Effector CD4-positive, alpha-beta T cell (primary cell): ENCODE data around the gene COL8A1.

Experiments
- DNase-seq: peaks from one replicate; pipeline ENCODE4 v3.0.0-alpha.2; 2020

The COL8A1 gene

DNA sequence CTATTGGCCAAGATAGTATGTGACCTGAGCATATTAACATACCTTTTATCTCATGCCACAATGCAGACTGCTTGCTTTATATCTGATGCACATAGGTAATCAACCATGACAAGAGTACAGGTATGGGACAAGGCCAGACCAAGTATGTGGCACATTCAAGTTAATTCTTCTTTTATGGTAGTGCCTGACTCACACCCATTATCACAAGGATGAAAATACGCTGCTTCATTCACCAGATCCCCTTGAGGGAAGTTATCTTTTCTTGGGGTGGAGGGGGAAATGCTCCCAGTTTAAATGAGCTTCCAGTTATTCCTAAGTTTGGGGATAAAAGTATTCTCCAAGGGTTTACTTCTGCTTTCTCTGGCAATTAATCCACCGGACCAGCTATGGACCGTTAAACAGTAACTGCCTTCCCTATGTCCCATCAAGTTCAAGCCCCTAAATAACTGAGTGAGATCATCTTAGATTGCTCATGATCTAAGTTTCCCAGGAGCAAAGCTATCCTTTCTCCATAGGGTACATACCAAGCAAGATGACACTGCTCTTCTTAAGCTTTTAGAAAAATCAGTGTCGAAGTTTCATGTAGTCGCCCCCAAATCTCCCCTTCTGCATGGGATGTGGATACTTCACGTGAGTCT is 1.9 kb downstream of the COL8A1 start:
- DNase-seq, result no peak

DNA sequence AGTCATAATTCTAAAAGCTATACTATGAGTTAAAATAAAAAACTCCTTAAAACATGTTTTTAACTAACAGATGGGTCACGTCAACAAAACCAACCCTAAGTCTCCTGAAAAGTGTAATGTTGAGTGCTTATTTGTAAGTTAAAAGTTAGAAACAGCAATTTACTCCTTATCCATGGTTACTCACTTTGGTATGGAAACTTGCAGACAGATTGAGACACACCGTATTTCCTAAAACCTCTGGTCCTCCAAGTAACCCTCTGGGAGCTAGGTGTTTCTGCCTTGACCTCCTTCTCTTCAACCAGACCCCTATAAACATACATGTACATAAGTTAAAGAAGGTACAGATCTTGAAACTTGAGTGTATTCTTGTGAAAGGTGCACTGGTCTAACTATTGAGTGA is 3.1 kb downstream of the COL8A1 start:
- DNase-seq, result no peak

DNA sequence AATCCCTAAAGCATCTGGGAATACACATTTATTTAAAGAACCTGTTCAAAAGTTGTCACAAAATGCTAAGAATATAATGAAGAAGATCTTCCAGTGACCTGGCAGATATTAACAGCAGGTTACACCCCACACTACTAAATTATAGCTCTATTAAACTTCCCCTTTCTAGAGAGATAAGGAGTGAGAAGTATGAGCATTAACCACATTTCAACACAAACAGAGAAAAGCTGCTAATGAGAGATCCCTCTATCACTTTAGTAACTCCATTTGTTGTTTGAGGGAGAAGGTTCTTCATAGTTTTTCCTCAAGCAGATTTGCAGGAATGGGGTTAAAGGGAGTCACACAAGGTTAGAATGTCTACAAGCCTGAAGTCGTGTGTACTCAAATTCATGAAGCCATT is 3.6 kb downstream of the COL8A1 start:
- DNase-seq, result no peak

DNA sequence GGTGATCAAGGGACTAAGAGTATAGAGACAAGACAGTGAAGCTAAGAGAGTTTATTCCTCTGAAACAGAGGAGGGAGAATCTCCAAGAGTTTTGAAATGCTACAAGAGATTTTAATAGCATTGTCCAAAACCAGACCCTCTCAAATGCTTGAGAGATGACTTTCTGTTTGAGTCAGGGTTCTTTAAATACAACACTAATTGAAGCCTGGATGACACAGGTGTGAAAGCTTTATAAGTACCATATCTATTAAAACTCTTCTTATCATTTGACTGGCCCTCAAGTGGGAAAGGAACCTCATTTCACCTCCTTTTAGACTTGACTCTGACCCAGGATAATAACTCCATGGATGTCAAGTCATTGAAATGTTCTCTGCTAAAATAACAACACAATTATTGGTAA is 5.6 kb downstream of the COL8A1 start:
- no peak for DNase-seq

DNA sequence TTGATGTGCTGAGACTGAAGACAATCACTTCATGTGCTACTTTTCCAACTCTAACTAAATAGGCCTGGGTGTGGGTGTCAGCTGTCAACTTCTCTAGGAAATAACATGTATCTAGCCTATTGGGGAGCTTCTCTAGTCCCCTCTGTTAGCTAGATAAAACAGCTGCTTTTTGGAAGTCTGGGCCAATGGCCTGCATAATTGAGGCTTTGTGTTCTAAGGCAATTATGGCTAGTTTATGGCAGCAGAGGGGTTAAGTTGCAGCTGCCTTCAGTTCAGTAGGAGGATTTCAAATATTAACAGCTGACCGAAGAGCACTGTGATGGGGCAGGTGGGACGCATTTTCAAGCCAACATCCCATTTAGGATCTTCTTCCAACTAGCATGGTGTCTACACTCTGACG is 6.4 kb downstream of the COL8A1 start:
- DNase-seq, result no peak

DNA sequence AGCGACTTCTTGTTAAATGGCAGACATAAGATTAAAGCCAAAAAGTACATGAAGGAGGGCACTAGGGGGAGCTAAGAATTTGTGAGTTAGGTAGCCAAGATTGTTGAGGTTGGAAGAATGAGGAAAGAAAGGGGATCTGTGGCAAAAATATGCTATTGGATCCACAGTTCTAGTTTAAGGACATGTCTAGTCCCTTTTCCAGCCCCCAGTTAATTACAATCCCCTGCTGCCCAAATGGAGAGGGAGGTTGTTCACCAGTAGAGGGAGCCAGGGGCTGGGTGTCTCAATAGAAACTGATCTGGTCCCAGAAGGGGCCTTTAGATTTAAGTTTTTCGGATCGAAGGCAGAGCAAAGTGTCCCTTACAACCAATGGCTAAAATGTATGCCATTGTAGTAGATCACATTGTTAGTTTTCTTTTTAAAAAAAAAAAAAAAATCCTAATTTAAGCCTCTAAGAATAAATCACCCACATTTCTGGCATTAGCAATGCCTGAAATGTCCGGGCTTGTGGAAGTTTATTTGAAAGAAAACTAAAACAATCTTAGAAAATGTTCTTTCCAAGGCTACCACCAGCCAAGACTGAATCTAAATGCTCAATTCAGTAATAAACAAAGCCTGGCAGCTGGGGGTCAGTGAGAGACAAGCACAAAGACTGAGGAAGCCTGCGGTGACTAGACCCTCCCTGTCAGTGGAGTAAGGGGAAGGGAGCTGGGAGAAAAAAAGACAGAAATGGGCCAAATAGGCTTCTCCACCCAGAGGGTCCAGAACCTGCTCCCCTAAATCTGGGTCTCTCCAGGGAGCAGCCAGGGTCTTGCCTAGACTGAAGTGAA is 7.1 kb downstream of the COL8A1 start:
- no peak for DNase-seq

DNA sequence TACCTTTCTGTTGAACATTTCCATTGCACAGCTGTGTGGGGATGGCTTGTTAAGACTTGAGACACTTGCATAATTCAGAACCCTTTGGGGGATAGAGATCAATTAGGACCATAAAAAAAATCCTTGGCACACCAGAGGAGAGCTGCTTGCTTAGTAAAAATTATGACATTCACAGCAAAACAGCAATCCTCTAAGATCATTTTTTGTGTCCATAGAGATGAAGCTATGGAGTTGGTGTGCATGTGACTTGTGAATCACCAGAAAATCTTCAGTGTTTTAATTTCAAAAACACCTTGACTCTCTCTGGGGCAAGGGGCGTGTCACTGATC is 7.7 kb downstream of the COL8A1 start:
- no peak for DNase-seq

DNA sequence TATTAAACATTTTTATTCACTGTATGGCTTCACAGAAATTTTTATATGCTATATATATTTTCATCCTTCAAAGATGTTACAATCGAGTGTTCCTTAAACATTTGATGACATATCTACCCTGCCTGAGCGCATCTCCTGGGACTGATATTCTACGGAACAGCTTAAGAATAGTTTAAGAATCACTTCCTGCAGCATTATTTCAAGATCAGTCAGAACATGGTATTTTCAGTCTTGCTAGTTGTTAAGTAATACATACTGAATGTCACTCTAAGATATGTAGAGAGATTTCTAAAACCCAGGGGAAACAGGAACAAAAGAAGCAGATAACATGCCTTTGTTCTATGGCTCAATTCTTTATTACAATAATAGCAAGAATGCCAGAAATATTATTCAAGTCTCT is 8.7 kb downstream of the COL8A1 start:
- no peak for DNase-seq

DNA sequence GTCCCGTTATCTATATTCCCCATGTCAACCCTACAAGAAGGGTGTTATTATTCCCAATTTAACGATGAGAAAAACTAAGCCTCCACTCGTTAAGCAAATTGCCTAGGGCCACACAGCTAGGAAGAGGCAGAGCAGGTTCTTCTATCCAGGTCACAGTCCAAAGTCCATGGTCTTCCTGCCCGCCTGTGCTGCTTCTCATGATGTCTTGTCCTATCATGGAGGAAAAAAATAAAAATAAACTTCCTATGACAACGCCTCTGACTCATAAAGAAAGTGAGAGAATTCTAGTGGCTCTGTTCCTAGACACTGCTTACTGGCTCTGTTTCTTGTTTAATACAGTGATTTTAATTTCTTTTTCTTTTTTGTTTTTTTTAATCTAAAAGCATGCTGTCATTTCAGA is 9.7 kb downstream of the COL8A1 start:
- DNase-seq, result no peak

DNA sequence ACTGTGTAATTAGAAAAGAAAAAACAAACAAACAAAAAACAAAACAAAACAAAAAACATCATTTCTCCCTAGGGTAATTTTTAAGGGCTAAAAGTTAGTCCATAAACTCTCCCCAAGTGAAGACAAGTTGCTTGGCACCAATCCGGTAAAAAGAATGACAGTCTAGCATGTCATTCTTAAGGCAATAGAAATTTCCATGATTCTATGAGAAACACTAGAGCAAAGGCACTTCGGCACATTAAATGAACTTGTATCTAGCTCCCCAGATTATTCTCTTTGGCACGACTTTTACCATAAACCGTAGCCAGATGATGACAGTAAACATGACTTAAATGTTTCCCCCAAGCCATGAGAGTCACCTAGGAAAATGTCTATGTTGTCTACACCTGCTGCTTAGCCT is 10.1 kb downstream of the COL8A1 start:
- DNase-seq, result no peak

DNA sequence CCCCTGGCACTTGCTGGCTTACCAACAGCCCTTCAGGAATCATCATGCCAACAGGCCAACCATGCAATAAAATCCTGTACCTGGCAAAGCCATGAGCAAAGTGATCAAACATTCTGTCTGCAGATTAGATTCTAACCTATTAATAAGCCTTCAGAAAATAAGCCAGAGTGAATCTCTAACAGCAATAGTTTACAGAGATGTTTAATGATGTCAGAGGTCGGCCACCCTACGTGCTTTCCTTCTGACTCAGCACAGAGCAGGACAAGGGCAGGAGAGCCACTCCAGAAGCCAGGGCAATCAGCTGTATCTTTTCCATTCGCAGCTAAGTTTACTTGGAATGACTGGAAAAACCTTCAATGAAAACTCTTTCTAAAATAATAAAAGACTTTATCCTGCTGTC is 13.1 kb downstream of the COL8A1 start:
- DNase-seq, result no peak

DNA sequence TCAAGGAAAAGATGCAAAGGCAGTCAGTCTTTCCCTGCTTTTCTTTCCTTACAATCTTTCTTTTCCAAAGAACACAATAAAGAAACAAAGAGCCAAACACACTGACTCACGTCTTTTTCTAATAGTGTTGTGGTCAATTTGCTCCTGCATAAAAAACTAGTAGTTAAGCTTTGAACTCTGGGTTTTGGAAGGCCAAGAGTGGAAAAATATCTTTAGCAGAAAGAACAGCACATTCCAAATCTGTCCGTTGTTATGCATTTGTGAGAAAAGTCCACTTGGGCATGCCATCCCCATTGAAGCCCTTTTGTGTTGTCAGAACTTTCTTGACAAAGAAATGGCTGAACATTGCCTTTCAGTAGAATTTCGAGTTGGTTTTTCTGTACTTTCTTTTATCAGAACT is 18.2 kb downstream of the COL8A1 start:
- no peak for DNase-seq

DNA sequence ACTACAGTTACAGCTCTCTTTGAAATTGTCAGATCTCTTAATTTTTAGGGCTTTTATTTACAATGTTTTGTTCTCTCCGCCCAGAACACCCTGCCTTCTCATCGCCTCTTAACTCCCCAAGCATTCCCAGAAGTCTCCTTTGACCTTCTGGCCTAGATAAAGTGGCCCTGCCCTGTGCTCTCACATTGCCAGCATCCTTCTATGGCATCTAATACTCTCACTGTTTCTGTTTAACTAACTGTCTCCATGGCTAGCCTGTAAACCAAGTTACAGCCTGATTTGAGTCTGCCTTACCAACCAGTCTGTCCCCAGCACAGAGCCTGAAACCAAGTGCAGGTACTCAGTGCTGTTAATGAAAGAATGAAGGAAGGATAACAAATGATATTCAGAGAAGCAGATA is 19.9 kb downstream of the COL8A1 start:
- no peak for DNase-seq

DNA sequence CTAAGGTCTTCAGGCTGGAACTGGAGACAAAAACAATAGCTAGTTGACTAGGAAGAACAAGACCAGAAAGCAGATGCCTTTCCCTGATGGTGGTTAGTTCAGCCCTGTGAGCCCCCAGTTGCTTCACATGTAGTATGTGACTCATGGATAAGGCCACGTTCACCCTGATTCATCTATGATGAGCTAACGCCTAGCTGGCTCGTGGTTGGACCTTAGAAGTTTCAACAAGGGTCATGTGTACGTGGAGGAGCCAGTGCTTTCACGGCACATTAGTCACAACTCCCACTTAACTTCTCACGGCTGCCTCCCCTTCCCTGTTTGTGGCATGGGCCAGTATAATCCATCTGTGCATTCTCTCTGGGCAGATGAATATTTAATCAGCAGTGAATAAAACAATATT is 20.6 kb downstream of the COL8A1 start:
- DNase-seq, result no peak

DNA sequence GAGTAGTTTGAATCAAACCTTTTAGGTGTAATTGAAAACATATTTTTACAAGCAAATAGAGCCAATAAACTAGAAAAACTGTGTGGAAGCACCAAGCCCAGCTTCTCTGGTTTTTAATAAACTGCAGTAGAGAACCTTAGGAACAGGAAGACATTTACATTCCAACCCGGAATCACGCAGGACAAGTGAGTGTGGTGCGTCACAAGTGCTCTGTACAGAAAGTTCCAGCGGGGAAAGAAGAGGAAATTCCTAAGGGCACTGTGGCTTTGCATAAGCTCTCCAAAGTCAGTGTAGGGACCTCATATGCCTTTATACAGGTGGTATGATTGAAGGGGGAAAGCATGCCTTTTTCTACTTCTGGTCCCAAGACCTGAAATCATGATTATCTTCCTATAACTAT is 21.6 kb downstream of the COL8A1 start:
- no peak for DNase-seq

DNA sequence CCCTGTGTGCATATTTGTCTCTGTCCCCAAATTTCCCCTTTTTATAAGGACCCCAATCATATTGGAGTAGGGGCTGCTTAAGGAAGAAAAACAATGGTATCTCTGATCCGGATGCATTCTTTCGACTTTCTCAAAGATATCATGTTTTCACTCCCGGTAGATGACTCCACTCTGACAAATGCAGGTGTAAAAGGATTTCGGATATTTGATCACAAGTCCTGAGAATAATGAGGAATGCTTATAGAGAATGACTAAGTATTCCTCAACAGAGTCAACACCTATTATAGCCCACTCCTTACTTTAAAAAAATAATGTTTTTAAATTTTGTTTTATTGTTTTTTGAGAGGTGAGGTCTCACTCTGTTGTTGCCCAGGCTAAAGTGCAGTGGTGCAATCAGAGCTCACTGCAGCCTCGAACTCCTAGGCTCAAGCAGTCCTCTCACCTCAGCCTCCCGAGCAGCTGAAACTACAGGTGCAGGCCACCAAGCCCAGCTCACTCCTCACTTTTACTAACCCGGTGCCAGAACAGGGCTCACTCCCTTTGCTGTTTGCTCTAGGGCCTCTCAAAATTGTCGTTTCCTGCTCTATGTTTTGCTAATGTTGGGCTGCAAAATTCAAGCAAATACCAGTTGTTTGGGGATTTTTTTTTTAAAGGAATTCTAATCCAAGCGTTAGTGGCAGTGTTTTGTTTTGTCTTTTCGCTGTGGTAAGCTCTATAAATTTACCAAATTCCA is 24.6 kb downstream of the COL8A1 start:
- no peak for DNase-seq

DNA sequence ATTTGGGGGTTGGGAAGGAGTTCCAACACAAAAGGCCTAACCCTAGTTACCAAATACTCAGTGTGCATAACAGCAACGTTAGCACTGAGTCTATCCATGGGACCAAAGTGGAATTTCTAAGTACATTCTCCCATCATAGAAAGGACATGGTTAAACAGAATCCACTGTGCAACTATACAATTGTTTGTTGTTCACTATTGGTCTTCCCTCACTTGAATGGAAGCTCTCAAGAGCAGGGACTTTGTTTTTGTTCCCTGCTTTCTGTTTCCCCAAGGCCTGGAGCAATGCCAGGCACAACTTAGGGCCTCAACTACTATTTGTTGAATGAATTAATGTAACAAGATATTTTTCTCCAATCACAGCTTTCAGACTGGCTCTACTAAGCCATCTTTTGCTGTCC is 25.6 kb downstream of the COL8A1 start:
- DNase-seq, result no peak

DNA sequence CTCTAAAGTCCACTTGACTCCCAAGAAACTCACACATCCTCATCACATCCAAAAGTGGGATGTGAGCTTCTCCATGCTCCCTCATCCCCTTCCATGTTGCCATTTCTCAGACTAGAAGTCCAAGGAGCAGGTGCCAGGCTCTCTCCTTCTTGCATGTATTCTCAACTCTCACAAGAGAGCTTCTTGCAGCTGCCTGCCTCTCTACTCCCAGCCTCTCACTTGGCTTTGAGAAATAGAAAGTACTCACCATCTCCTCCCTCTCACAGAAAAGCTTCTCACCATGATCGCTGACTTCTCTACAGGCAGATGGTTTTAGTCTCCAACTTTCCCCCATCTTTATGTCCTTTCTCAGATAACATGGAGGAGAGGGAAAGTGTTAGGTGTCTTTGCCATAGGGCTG is 26.6 kb downstream of the COL8A1 start:
- no peak for DNase-seq

DNA sequence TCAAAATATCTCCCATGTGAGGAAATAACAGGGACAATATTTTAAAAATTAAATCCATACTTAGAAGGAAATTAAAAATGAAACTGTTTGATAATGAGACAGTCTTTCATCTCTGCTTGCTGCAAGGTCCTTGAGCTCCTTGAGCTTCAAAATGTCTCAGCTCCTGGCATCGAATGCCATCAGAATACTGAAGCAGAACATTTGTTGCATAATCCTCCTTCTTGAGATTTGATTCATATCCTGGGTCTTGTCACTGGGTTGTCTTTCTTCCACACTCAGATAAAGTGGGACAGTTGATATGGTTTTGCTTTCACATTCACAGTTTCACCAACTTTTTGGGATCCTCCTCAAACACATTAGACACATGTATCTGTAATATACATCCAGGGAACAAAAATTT is 27.8 kb downstream of the COL8A1 start:
- DNase-seq, result no peak

DNA sequence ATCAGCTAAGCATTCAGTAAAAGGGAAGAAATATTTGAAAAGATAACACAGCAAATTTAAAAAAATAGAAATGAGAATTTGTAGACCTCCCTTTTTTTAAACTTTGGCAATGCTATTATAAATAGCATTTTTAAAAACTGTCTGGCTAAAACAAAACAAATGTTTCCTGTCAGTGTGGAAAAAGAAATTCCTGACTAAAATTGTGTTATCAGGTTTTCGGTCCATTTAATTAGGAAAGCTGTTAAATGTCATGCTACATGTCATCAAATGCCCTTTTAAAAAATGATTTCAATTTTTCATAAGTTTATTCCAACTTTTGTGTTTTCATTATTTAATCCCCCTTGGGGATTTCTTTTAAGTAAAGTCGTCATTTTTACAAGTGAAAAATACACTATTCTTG is 29.6 kb downstream of the COL8A1 start:
- no peak for DNase-seq

DNA sequence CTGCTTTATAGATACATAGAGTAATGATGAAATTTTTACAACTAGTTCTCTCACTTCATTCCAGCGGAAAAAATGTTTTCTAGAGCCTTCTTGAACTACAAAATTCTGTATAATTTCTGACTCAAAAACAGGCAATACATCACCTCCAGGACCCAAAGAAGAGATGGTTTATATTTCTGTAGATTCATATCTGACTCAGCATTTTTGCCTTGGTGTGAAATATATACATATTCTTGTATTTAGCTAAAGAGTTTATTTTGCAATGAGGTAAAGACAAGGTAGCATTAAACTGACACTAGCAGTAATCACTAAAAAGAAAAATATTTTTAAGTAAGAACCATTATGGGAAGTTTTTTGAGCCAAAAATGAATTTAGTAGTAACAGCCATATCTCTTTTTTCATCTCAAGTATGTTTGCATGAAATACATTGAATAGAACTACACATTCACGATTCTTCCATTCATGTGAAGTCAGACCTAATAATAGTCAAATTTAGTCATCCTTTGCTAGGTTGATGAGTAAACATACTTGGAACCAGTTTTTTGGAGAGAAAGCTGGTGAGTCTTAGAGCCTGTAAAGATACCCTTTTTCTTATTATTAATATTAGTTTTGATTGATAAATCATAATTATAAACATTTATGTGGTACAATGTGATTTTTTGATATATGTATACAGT is 31.6 kb downstream of the COL8A1 start:
- DNase-seq, result no peak

DNA sequence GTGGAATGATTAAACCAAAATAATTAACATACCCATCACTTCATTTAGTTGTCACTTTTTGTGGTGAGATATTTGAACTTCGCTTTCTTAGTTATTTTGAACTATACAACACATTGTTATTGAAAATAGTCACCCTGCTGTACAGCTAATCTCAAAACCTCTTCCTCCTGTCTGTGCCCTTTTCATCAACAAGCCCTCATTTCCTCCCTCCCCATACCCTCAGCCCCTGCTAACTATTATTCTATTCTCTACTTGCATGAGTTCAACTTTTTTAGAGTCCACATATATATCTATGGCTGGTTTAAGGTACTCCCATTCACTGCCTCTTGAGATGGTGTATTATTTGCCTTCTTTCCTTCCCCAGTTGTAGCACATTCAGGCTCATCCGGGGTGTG is 32.2 kb downstream of the COL8A1 start:
- DNase-seq, result no peak

DNA sequence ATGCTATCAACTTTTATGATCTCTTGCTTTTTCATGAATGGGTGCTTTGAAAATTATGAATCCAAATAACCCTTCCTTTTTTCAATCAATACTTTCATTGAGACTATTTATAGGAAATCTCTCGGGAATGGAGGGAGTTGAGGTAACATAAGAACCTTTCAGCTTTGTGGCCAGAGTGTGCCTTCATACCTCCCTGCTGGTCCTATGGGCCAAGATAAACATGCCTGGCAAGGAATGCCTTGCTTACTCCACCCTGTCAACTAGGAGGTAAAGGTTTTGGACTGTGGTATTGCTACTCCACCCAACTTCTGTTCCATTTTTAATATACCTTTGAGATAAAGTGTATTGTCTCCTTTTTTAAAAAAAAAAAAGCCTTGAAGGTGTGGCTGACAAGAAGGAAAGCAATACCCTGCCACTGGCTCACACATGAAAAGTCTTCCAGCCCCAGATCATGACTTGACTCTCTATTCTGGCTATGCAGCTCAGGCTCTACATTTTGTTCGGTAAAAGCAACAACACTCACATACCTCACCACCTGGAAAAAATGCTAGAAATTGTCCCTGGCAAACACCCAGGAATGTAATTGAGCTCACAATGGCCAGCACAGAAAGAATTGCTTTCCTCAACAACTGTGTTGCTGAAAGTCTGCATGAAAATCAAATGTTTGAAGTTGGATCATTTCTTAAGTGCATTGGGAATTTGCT is 35.8 kb downstream of the COL8A1 start:
- no peak for DNase-seq
